HCT116 (cell line): ENCODE results near the gene TMEM128. TPM values are rescaled to one million over a fixed set of nuclear protein-coding genes. Genes with fewer than 3 reads are reported as not detected.
"Not testable (repeated sequence)": the region's sequence is repeated elsewhere in the genome, so short reads cannot be mapped to it uniquely, and the experiment has no call there.

ENCODE experiments used
- ATAC-seq: fragments of 200-7000 bp; cut with Tn5 transposase; 2 replicates; pipeline ENCODE4 v1.9.1; 2020; ENCODE audit warnings: mild to moderate bottlenecking, moderate library complexity
- BruUV-seq: library from RNA; stranded (reverse); fragments of 400-500 nt; replicated peaks from 2 replicates; lab custom pipeline; 2021; lab: Mats Ljungman, UMichigan
- CTCF ChIA-PET: fragments of 300-600 bp; sonication (Branson Sonifier 250); formaldehyde crosslinking; loops from one replicate; lab custom pipeline; 2021; ENCODE audit warnings: antibody characterized with exemption; lab: Charles Lee
- POLR2A ChIA-PET: fragments of 300-600, 350-600 bp; sonication (Branson Sonifier 250); formaldehyde crosslinking; loops from one replicate; lab custom pipeline; 2021; ENCODE audit warnings: antibody characterized with exemption; lab: Charles Lee
- RAD21 ChIA-PET, 2 experiments: fragments of 300-600 bp; sonication (Branson Sonifier 250); formaldehyde crosslinking; loops; one replicate each; lab custom pipeline; 2023; ENCODE audit warnings: low total read pairs in 2 of 2; ENCODE audit not compliant: uncharacterized antibody in 2 of 2, unreplicated experiment in 2 of 2, low non-redundant PET in 1 of 2; lab: Charles Lee
- DNase-seq: peaks from one replicate; pipeline ENCODE4 v3.0.0-alpha.2; 2010; ENCODE audit warnings: low read depth, low spot score
- H2AFZ ChIP-seq: fragments of 200-600 bp; shearing (Covaris generic), sonication (generic); 2 replicates; pipeline ENCODE4 v1.6.1; 2017; ENCODE audit warnings: low read depth, mixed run types, mixed read lengths, antibody characterized with exemption, low read length; ENCODE audit not compliant: poor library complexity, severe bottlenecking
- H3K27ac ChIP-seq: 2 replicates; pipeline ENCODE4 v1.5.1; 2012; ENCODE audit warnings: low read depth, low read length
- H3K27me3 ChIP-seq: fragments of 200-600 bp; sonication (generic); 2 replicates; pipeline ENCODE4 v1.6.1; 2016; ENCODE audit warnings: mixed run types, low read length, mixed read lengths; ENCODE audit not compliant: insufficient read depth
- H3K36me3 ChIP-seq, 2 experiments: fragments of 200-500 bp in 1 of 2; fragments of 200-600 bp in 1 of 2; sonication (Bioruptor generic) in 1 of 2; sonication (generic) in 1 of 2; 2 replicates each; pipeline versions ENCODE4 v1.5.1 to v1.6.1; 2014 to 2016; ENCODE audit warnings: low read length in 2 of 2, inconsistent platforms in 1 of 2, mixed read lengths in 1 of 2, mixed run types in 1 of 2; ENCODE audit not compliant: insufficient read depth in 2 of 2, control insufficient read depth in 1 of 2
- H3K4me1 ChIP-seq, 2 experiments: fragments of 200-600 bp in 1 of 2; sonication (generic) in 1 of 2; 2 replicates each; pipeline versions ENCODE4 v1.5.1 to v1.6.1; 2012 to 2017; ENCODE audit warnings: low read length in 2 of 2, inconsistent platforms in 1 of 2, mild to moderate bottlenecking in 1 of 2, mixed read lengths in 1 of 2, mixed run types in 1 of 2, moderate library complexity in 1 of 2; ENCODE audit not compliant: insufficient read depth in 2 of 2, control insufficient read depth in 1 of 2
- H3K4me2 ChIP-seq: fragments of 200-600 bp; sonication (generic); 2 replicates; pipeline ENCODE4 v1.6.1; 2017; ENCODE audit warnings: mixed run types, low read length, mixed read lengths
- H3K4me3 ChIP-seq, 2 experiments: fragments of 200-600 bp in 1 of 2; sonication (generic) in 1 of 2; replicated peaks in 1 of 2; 2 replicates each; pipeline ENCODE4 v1.5.1; 2011 to 2016; ENCODE audit warnings: low read length in 2 of 2, control low read depth in 1 of 2, low read depth in 1 of 2, mild to moderate bottlenecking in 1 of 2, mixed read lengths in 1 of 2, mixed run types in 1 of 2
- H3K79me2 ChIP-seq: fragments of 200-600 bp; sonication (generic); 2 replicates; pipeline ENCODE4 v1.6.1; 2017; ENCODE audit warnings: mild to moderate bottlenecking, mixed run types, low read length, moderate library complexity, mixed read lengths; ENCODE audit not compliant: insufficient read depth
- H3K9ac ChIP-seq: fragments of 200-600 bp; sonication (generic); 2 replicates; pipeline ENCODE4 v1.6.1; 2016; ENCODE audit warnings: low read length, mixed read lengths
- H3K9me2 ChIP-seq: fragments of 200-600 bp; sonication (generic), shearing (Covaris generic); 2 replicates; pipeline ENCODE4 v1.6.1; 2017; ENCODE audit warnings: mixed run types, mild to moderate bottlenecking, moderate library complexity; ENCODE audit not compliant: insufficient read depth
- H3K9me3 ChIP-seq, 2 experiments: fragments of 200-500 bp in 1 of 2; fragments of 200-600 bp in 1 of 2; sonication (Bioruptor generic) in 1 of 2; sonication (generic) in 1 of 2; 2 replicates each; pipeline ENCODE4 v1.6.1; 2014 to 2017; ENCODE audit warnings: low read length in 2 of 2, mixed read lengths in 2 of 2, inconsistent platforms in 1 of 2, low read depth in 1 of 2, mild to moderate bottlenecking in 1 of 2, mixed run types in 1 of 2, moderate library complexity in 1 of 2; ENCODE audit not compliant: control insufficient read depth in 1 of 2, insufficient read depth in 1 of 2
- H4K20me1 ChIP-seq: fragments of 200-600 bp; sonication (generic), shearing (Covaris generic); 2 replicates; pipeline ENCODE4 v1.6.1; 2017; ENCODE audit warnings: mixed run types, mild to moderate bottlenecking, moderate library complexity; ENCODE audit not compliant: insufficient read depth
- CEBPB ChIP-seq: IDR thresholded peaks from 2 replicates; pipeline ENCODE4 v1.6.1; 2012; ENCODE audit warnings: low read depth
- EGR1 ChIP-seq: IDR thresholded peaks from 2 replicates; pipeline ENCODE4 v1.6.1; 2012; ENCODE audit warnings: low read depth
- MAX ChIP-seq: IDR thresholded peaks from 2 replicates; pipeline ENCODE4 v1.6.1; 2012
- SIN3A ChIP-seq: IDR thresholded peaks from 2 replicates; pipeline ENCODE4 v1.6.1; 2012; ENCODE audit warnings: low read depth
- intact Hi-C: fragments of 100-400 bp; cut with micrococcal nuclease; formaldehyde crosslinking; loops from 2 replicates; pipeline ENCODE4 v1.10.0; 2022
- total RNA-seq: library from RNA; stranded (reverse); gene quantifications from one replicate; pipeline ENCODE4 v1.2.1, GENCODE V29; 2021; ENCODE audit not compliant: unreplicated experiment

The TMEM128 gene
- total RNA-seq, 1 experiment from 2014 or later: 19.5 TPM

GRCh38 chr4:4195354-4195753 is 52.7 kb downstream of the TMEM128 start:
- H3K27me3 ChIP-seq: no peaks in the 10 kb centered on the region
- ChIA-PET POLR2A (no interaction called here), CTCF (no interaction called here), RAD21 (no interaction called here)
- H3K4me1 ChIP-seq: no peaks in the 10 kb centered on the region
- H2AFZ ChIP-seq: no peak overlapping the region
- ATAC-seq (no peak), DNase-seq (no peak)
- no peaks in the 10 kb centered on the region for H3K79me2 ChIP-seq
- intact Hi-C loops: no loop called here
- H4K20me1 ChIP-seq: no peaks in the 10 kb centered on the region
- BruUV-seq: no TSS peak
- no peak overlapping the region for H3K4me3 ChIP-seq
- no peak overlapping the region for H3K9ac ChIP-seq
- TF ChIP-seq EGR1: no peak
- no peak for TF ChIP-seq CEBPB
- TF ChIP-seq SIN3A: no peak
- TF ChIP-seq MAX: no peak
- no peaks in the 10 kb centered on the region for H3K9me3 ChIP-seq
- no peaks in the 10 kb centered on the region for H3K9me2 ChIP-seq
- H3K4me2 ChIP-seq: no peak overlapping the region
- H3K27ac ChIP-seq: no peak overlapping the region
- H3K36me3 ChIP-seq: no peaks in the 10 kb centered on the region

- ATAC-seq, POLR2A ChIA-PET, RAD21 ChIA-PET: not testable (repeated sequence)
Measured at GRCh38 chr4:4188557-4188956, 59.5 kb downstream of the TMEM128 start.

More at GRCh38 chr4:4188557-4188956, 59.5 kb downstream of the TMEM128 start:
- H3K27ac ChIP-seq, CTCF ChIA-PET, H4K20me1 ChIP-seq, H3K9me3 ChIP-seq, H3K4me3 ChIP-seq, intact Hi-C loops, H3K4me2 ChIP-seq, DNase-seq, H3K9me2 ChIP-seq, H3K79me2 ChIP-seq, H3K27me3 ChIP-seq, H3K9ac ChIP-seq, H2AFZ ChIP-seq, H3K4me1 ChIP-seq, H3K36me3 ChIP-seq, BruUV-seq: not testable (repeated sequence)

Other genes starting within 250 kb of the TMEM128 start
- gene OTOP1, start 21.3 kb downstream of the TMEM128 start, total RNA-seq: not detected
- gene LYAR, start 41.9 kb upstream of the TMEM128 start, total RNA-seq: 53.0 TPM
- gene ZBTB49, start 42.0 kb upstream of the TMEM128 start, total RNA-seq: 3.9 TPM
- gene NSG1, start 138.9 kb upstream of the TMEM128 start, total RNA-seq: 0.12 TPM